Breast epithelium (tissue), 3 donors: ENCODE measurements around the gene CCL26.

Source experiments
- POLR2A ChIP-seq: fragments of 450-650 bp; IDR thresholded peaks from one replicate; pipeline ENCODE4 v1.6.1; 2016; ENCODE audit warnings: antibody characterized with exemption, mild to moderate bottlenecking, moderate library complexity
- POLR2AphosphoS5 ChIP-seq, 3 donors: sonication (generic); formaldehyde crosslinking; IDR thresholded peaks; one replicate each; pipeline ENCODE4 v1.6.1; 2017; ENCODE audit warnings: antibody characterized with exemption in 3 of 3
- TF ChIP-seq, protein P1 (sequence below), 3 donors: fragments of 450-650 bp; IDR thresholded peaks; one replicate each; pipeline ENCODE4 v1.5.1; 2016 to 2017; ENCODE audit warnings: antibody characterized with exemption in 3 of 3, mild to moderate bottlenecking in 3 of 3, moderate library complexity in 3 of 3

DNA sequence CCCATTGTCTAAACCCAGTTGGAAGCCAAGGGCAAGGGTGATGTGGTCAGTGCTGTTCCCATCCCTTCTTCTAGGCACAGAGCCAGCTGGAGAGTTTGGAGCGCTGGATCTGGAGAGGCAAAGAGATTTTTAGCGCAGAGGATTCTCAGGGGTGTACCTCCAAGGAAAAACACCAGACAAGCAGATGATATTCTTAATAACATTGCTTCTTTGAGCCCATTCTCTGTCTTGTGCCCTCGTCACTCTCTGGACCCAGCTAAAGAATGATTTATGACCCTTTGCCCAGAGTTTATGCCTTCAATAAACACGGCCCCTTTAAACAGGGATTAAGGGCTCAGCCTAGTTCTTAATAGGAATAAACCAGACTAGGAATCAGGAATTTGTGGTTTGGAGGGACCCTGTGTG lies 28.6 kb downstream of the CCL26 start:
- TF ChIP-seq POLR2A (no peak), POLR2AphosphoS5 (IDR thresholded peaks at IDR 0.05) (no peak)
- TF ChIP-seq, protein P1, sequence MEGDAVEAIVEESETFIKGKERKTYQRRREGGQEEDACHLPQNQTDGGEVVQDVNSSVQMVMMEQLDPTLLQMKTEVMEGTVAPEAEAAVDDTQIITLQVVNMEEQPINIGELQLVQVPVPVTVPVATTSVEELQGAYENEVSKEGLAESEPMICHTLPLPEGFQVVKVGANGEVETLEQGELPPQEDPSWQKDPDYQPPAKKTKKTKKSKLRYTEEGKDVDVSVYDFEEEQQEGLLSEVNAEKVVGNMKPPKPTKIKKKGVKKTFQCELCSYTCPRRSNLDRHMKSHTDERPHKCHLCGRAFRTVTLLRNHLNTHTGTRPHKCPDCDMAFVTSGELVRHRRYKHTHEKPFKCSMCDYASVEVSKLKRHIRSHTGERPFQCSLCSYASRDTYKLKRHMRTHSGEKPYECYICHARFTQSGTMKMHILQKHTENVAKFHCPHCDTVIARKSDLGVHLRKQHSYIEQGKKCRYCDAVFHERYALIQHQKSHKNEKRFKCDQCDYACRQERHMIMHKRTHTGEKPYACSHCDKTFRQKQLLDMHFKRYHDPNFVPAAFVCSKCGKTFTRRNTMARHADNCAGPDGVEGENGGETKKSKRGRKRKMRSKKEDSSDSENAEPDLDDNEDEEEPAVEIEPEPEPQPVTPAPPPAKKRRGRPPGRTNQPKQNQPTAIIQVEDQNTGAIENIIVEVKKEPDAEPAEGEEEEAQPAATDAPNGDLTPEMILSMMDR (IDR thresholded peaks at IDR 0.05) = no peak
